IgD-negative memory B cell (primary cell): Measurements from ENCODE around the gene EDIL3. TPM values are rescaled to one million over a fixed set of nuclear protein-coding genes. Genes with fewer than 3 reads are reported as not detected.

Experiments used
- H3K27ac Mint-ChIP-seq, 3 donors: one replicate each; pipeline ENCODE4 v1.8.0; 2020 to 2022; ENCODE audit warnings: mild to moderate bottlenecking in 3 of 3, mixed read lengths in 3 of 3, moderate library complexity in 1 of 3
- H3K27me3 Mint-ChIP-seq: one replicate; pipeline ENCODE4 v1.8.0; 2021; ENCODE audit warnings: mixed read lengths
- H3K36me3 Mint-ChIP-seq: one replicate; pipeline ENCODE4 v1.8.0; 2020; ENCODE audit warnings: mild to moderate bottlenecking, mixed read lengths
- H3K4me1 Mint-ChIP-seq, 3 donors: one replicate each; pipeline ENCODE4 v1.8.0; 2020 to 2022; ENCODE audit warnings: mixed read lengths in 3 of 3, mild to moderate bottlenecking in 1 of 3
- H3K4me3 Mint-ChIP-seq, 4 donors: one replicate each; pipeline ENCODE4 v1.8.0; 2020 to 2022; ENCODE audit warnings: mild to moderate bottlenecking in 4 of 4, mixed read lengths in 4 of 4, moderate library complexity in 3 of 4
- H3K9me3 Mint-ChIP-seq, 3 donors: one replicate each; pipeline ENCODE4 v1.8.0; 2020 to 2021; ENCODE audit warnings: mixed read lengths in 3 of 3, mild to moderate bottlenecking in 1 of 3
- polyA plus RNA-seq: library from polyadenylated mRNA; unstranded; fragments of 300-500 nt; fragmentation: Illumina TruSeq; gene quantifications from one replicate; pipeline ENCODE4 v1.2.3, GENCODE V29; 2021

EDIL3 gene
- polyA plus RNA-seq, 1 donor from 2014 or later, result not detected

DNA sequence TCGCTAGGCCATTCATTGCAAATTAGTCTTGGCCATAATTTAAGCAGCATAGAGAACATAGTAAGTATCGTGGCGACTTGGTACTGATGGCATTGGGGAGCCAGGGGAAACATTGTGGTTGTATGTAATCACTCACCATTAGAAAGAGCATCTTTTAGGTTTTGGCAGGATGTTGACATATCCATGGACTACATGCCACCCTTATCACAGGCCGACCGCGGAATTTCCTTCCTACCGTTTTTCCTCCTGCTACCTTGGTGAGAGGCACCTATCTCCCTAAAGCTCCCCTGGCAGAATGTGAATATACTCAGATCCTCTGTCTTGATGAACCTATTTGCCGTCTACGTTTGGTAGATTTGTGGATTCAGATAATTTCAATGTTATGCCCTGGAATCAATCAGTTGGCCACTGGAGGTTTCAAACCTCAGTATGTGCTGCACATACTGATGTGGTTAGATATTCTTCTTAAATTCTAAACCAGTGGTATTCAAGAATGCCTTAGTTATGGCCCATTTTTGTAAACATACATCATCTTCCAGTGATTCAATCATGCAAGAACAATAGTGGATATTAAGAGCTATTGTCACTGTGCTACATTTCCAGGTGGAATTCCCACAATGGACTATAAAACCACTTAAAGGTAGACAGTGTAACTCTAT is 393.0 kb downstream of the EDIL3 start:
- no peaks in the 10 kb centered on the region for H3K27me3 Mint-ChIP-seq
- peaks cover 0 to 5% (median 3%) of the 10 kb centered on the region in 3 donors for H3K9me3 Mint-ChIP-seq
- H3K4me1 Mint-ChIP-seq, result peaks cover 0 to 2% (median 0%) of the 10 kb centered on the region in 3 donors

DNA sequence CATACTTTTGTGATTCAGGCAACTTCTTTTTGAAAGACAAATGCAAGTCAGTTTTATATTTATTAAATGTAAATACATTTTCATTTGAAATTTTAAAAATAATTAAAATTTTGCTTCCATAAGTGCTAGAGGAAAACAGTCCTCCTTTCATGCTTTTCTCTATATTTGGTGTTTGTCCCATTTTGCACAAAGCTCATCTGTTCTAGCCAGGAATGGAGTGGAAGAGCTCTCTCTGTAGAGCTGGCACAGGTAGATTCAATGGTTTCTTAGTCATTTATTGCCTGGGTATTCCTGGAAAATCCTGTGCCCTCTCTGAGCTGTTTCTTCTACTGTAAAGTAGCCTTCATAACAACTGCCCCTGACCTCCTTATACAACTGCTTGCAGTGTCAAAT is 396.4 kb downstream of the EDIL3 start:
- H3K27me3 Mint-ChIP-seq, result no peaks in the 10 kb centered on the region
- H3K36me3 Mint-ChIP-seq, result no peaks in the 10 kb centered on the region
- no peak overlapping the region for H3K4me3 Mint-ChIP-seq
- no peak overlapping the region for H3K27ac Mint-ChIP-seq
- H3K9me3 Mint-ChIP-seq, result peaks cover 0 to 3% (median 3%) of the 10 kb centered on the region in 3 donors
- H3K4me1 Mint-ChIP-seq, result peaks cover 0 to 2% (median 0%) of the 10 kb centered on the region in 3 donors

More for the DNA sequence above, 393.0 kb downstream of the EDIL3 start:
- H3K27ac Mint-ChIP-seq, result no peak overlapping the region
- H3K4me3 Mint-ChIP-seq, result no peak overlapping the region
- H3K36me3 Mint-ChIP-seq, result no peaks in the 10 kb centered on the region

DNA sequence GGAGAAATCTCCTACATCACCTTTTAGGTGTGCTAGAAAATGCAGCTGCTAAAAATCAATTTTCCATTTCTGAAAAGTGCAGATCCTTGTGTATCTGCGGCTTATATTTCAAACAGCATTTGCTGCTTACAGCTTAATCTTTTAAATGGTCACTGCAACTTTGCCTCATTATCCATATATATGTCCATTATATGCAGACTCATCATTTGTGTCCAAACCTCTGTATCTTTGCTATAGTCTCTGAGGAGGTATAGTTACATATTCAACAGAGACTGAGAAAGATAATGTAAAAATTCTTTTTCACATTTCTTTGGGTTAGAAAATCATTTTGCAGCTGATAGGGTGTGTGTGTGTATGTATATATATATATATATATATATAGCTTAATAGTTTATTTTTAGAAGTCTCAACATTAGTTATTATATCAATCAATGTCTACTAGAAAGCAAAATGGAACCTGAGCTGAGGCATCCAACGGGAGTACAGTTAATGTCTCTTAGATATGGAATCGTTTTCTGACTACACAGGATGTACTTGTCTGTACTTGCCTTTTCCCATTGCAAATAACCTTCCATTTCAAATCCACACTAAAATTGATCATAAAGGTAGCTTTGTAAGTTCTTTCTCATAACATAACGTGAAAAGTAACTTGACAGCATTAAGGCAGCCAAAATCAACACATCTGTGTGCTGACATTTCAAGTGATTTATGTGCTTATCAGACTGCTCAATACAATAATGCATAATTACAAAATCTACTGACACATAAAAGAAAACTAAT is 397.0 kb downstream of the EDIL3 start:
- H3K4me1 Mint-ChIP-seq, result peaks cover 0 to 2% (median 0%) of the 10 kb centered on the region in 3 donors
- H3K36me3 Mint-ChIP-seq, result no peaks in the 10 kb centered on the region
- H3K27ac Mint-ChIP-seq, result no peak overlapping the region
- peaks cover 0 to 3% (median 3%) of the 10 kb centered on the region in 3 donors for H3K9me3 Mint-ChIP-seq
- H3K4me3 Mint-ChIP-seq, result no peak overlapping the region
- no peaks in the 10 kb centered on the region for H3K27me3 Mint-ChIP-seq

DNA sequence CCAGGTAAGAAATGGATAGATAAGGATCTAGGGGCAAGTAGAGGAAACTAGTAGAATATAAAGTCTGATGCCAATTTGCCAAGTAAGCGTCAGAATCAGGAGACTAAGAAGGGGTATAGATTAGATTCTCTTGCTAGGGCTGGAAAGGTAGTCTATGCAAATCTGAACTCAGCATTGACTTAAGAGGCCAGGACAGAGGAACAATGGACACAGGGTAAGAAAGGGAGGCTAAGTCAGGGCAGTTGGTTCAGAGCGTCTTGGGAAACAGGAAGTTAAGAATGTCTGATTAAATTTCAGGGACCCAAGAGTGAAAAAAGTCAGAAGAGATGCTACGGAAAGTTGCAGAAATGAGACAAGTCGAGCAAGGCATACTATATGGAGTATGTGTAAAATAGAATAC is 400.8 kb downstream of the EDIL3 start:
- Mint-ChIP-seq H3K9me3 (peaks cover 0 to 4% (median 0%) of the 10 kb centered on the region in 3 donors), H3K36me3 (no peaks in the 10 kb centered on the region), H3K27ac (no peak overlapping the region), H3K4me3 (no peak overlapping the region), H3K4me1 (no peaks in the 10 kb centered on the region), H3K27me3 (no peaks in the 10 kb centered on the region)

DNA sequence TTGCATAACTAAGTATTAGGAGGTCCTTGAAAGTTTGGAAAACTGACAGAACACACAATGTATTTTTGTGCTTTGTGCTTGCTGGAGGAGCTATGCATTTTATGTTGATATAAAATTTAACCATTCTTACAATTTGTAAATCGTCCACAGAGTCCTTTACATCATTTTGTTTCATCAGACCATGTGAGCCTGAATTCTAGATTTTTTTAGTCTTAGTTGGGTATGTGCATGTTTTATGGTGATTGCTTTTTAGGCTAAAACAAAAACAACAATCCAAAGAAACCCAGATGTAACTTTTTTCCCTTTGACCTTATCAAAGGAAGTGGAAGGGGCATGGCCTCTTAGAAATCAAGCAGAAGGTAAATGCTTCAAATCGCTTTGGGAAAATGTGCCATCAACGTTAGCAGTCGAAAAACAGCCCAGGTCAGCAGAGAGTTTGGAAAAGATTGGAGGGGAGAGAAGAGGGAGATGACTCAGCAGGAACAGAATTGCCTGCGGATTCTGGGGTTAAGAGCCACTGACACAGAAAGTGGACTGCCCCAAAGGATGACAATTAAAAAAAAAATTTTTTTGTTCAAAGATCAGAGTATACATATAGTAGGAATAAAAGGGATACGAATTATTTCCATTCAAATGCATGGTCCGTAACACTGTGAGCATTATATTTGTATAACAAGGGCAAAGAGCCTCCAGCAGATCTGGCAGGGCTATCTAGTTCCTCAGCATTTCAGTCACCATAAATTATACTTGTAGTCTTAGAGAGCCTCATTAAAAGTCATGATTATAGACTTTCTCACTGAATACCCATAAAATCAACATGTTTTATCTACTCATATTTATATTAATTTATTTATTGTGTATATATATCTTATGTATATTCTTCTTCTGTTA is 410.5 kb downstream of the EDIL3 start:
- H3K9me3 Mint-ChIP-seq, result no peaks in the 10 kb centered on the region
- H3K36me3 Mint-ChIP-seq, result no peaks in the 10 kb centered on the region
- H3K4me3 Mint-ChIP-seq, result no peak overlapping the region
- H3K27me3 Mint-ChIP-seq, result no peaks in the 10 kb centered on the region
- H3K4me1 Mint-ChIP-seq, result no peaks in the 10 kb centered on the region
- no peak overlapping the region for H3K27ac Mint-ChIP-seq

DNA sequence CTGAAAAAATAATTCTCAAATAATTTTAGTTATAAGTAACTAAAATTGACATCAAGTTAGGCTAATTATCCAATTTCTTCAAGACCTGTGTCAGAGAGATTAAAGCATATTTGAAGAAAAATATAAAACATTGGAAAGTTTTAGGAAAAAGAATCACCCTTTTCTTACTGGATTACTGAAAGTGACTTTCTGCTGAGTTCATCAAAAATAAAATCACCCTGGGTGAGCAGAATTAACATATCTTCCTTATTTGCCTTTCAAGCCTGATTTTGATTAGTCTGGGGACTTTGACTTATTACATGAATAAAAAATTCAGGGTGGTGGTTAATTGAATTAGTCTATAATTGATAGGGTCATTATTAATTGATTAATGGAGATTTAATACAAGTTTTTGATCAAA is 411.8 kb downstream of the EDIL3 start:
- no peaks in the 10 kb centered on the region for H3K4me1 Mint-ChIP-seq
- H3K27ac Mint-ChIP-seq, result no peak overlapping the region
- no peak overlapping the region for H3K4me3 Mint-ChIP-seq
- no peaks in the 10 kb centered on the region for H3K9me3 Mint-ChIP-seq
- no peaks in the 10 kb centered on the region for H3K36me3 Mint-ChIP-seq
- no peaks in the 10 kb centered on the region for H3K27me3 Mint-ChIP-seq

DNA sequence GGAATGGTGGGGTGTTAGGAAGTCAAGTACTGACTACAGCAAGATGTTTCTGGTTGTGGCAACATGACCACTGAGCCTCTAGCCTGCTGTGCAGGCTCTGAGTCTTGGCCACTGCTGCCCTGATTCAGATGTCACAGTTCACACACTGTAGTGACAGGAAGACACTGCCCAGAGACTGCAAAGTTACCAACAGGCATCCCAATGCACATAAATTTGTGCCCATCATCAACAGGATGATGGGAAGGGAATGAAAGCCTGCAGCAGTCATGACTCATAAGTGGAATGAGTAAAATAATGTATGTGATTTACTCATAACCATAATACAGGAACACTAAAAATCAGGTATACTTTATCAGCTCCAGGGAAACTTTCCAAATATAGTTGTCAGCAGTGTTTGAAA is 412.4 kb downstream of the EDIL3 start:
- H3K27me3 Mint-ChIP-seq, result no peaks in the 10 kb centered on the region
- peak overlapping the region in 1 of 3 donors; percentile 19 for H3K27ac Mint-ChIP-seq
- H3K9me3 Mint-ChIP-seq, result no peaks in the 10 kb centered on the region
- H3K4me1 Mint-ChIP-seq, result no peaks in the 10 kb centered on the region
- no peak overlapping the region for H3K4me3 Mint-ChIP-seq
- no peaks in the 10 kb centered on the region for H3K36me3 Mint-ChIP-seq

DNA sequence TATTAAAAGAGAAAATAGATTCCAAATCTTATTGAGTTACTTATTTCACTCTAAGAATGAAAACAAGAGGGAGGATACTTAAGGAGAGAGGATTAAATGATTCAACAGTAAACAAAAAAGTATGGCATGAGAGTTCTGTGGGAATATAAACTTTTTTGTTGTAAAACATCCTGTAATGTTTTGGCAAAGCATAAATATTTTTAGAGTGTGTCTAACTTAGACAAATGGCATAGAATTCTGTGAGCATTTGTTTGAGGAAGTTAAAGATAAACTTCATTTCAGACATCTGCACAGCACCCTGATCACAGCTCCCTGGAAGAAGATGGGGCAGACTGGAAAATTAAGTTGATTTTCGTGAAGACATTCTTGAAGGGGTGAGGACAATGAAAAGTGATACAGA is 417.3 kb downstream of the EDIL3 start:
- Mint-ChIP-seq H3K36me3 (no peaks in the 10 kb centered on the region), H3K27ac (no peak overlapping the region), H3K4me3 (no peak overlapping the region), H3K27me3 (no peaks in the 10 kb centered on the region), H3K4me1 (no peaks in the 10 kb centered on the region), H3K9me3 (no peaks in the 10 kb centered on the region)

DNA sequence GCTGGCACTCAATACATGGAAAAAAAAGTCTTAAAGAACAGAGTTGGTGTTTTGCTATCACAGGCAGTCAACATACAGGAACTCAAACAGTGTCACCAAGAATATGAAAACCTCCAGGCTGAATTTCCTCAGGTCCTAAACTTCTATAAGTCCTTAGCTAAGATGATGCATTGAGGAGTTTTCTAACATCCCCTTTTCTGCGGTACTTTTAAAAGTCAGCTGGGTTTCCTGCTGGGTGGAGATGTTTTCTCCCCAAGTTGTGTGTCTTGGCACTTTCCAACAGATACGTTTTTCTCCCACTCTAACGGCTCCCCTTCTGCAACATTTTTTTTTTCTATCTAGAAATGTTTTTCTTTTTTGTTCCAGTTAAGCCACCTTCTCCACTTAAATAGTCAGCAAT is 419.2 kb downstream of the EDIL3 start:
- Mint-ChIP-seq H3K36me3 (no peaks in the 10 kb centered on the region), H3K9me3 (no peaks in the 10 kb centered on the region), H3K27me3 (no peaks in the 10 kb centered on the region), H3K27ac (no peak overlapping the region), H3K4me3 (no peak overlapping the region), H3K4me1 (no peaks in the 10 kb centered on the region)

DNA sequence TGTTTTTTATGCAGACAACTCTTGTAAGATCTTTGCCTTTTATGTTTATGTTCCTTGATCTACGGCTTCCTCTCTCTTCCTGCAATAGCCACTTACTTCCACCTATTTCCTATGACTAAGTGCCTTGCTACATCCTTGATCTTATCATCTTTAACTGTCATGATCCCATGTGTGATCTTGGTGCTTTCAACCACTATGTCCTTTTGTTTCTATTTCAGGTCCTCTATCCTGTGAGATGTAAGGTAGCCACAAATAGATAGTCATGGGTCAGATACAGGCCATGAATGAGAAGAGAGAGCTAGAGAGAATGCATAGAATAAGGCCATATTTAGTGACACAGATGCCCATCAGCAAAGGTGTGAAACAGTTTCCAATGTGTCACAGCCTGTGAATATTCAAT is 420.4 kb downstream of the EDIL3 start:
- H3K36me3 Mint-ChIP-seq, result no peaks in the 10 kb centered on the region
- H3K27me3 Mint-ChIP-seq, result no peaks in the 10 kb centered on the region
- no peak overlapping the region for H3K4me3 Mint-ChIP-seq
- no peaks in the 10 kb centered on the region for H3K4me1 Mint-ChIP-seq
- H3K27ac Mint-ChIP-seq, result no peak overlapping the region
- no peaks in the 10 kb centered on the region for H3K9me3 Mint-ChIP-seq

DNA sequence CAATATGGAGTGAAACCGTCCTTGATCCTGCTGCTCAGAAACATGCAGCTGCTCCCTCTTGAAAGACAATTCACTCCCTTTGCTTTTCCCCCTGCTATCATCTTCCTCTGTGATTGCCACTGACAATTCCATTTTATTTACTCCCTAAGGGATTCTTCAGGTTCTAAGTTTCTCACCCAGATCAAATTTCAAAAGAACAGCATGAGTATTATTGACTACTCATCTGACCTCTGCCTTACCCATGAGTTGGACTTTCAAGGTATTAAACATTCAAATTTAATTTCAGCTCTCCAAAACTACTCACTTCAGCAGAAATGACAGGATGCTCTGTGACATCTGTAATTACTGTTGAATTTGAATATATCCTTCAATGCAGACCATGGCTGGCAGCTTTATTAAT is 427.5 kb downstream of the EDIL3 start:
- Mint-ChIP-seq H3K27ac (no peak overlapping the region), H3K4me1 (no peaks in the 10 kb centered on the region), H3K36me3 (no peaks in the 10 kb centered on the region), H3K27me3 (no peaks in the 10 kb centered on the region), H3K9me3 (peaks cover 0 to 2% (median 0%) of the 10 kb centered on the region in 3 donors), H3K4me3 (no peak overlapping the region)

DNA sequence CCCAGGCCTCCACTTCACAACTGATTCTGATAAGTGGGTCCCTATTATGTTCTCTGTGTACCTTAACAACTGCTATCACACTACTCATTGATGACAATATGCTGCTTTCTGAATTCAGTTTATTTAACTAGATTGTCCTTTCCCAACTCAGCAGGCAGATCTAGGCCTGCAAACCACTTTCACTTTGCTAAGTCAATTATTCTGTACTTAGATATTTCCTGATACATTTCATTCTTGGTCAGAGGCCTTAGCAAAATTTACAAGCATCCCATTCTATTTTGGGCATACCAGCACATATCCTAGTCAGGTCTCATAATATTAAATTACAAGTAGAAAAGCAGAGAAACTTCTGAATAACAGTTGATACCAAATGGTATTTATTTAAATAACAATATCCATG is 428.3 kb downstream of the EDIL3 start:
- no peaks in the 10 kb centered on the region for H3K27me3 Mint-ChIP-seq
- no peak overlapping the region for H3K27ac Mint-ChIP-seq
- no peak overlapping the region for H3K4me3 Mint-ChIP-seq
- peaks cover 0 to 2% (median 0%) of the 10 kb centered on the region in 3 donors for H3K9me3 Mint-ChIP-seq
- no peaks in the 10 kb centered on the region for H3K36me3 Mint-ChIP-seq
- H3K4me1 Mint-ChIP-seq, result no peaks in the 10 kb centered on the region

DNA sequence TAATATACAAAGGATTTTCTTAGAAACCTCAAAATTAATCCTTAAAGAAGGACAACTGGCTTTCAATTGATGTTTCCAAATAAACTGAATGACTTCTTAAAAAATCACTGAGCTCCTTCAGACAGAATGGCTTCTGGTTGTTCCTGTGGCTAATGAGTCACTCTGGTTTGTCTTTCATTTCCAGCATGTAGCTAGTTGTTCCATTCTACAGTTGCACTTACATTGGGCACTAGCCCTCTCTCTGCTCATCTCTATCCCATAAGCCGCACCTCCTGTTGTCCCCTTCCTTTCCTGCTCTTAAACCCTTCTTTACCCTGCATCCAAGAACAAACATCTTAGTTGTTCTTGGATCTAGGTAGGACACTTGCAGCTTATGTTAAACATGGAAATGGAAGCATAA is 428.8 kb downstream of the EDIL3 start:
- Mint-ChIP-seq H3K36me3 (no peaks in the 10 kb centered on the region), H3K4me3 (no peak overlapping the region), H3K27me3 (no peaks in the 10 kb centered on the region), H3K27ac (no peak overlapping the region), H3K4me1 (no peaks in the 10 kb centered on the region), H3K9me3 (peaks cover 0 to 2% (median 0%) of the 10 kb centered on the region in 3 donors)

DNA sequence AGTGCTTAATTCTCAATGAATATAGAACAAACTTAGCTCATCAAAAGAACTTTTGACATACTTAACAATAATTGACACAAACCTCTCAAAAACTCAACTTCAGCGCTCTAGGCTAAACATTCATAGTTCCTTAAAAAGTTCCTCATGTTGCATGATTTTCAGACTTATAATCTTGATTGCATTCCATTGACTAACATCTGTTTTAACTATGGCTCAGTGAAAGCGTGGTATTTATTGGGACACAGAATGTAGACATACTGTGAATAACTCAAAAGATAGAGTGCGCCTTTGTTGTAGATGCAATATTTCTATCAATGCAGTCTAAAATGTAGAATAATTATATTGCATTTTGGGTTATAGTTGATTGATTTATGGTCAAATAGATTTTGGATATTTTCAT is 436.9 kb downstream of the EDIL3 start:
- no peaks in the 10 kb centered on the region for H3K4me1 Mint-ChIP-seq
- no peak overlapping the region for H3K4me3 Mint-ChIP-seq

DNA sequence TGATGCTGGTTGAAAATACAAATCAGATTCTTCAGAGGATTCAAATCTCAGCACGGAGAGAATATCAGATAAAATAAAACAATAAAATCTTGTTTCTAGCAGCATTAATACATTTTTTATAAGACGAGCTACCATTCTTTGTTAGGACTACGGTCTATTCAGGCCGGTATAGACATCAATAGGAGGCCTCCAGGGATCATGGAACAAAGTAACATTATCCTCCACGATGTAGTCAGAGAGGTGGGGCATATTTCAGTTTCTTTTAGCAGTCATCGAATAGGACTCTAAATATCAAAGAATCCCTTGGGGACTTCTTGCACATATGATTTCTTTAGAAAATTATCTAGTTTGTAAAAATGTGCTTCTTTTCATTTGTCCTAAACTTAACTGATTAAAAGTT is 438.2 kb downstream of the EDIL3 start:
- Mint-ChIP-seq H3K36me3 (no peaks in the 10 kb centered on the region), H3K4me3 (no peak overlapping the region), H3K27me3 (no peaks in the 10 kb centered on the region), H3K9me3 (peaks cover 0 to 5% (median 0%) of the 10 kb centered on the region in 3 donors), H3K4me1 (no peaks in the 10 kb centered on the region), H3K27ac (no peak overlapping the region)

More for the DNA sequence above, 436.9 kb downstream of the EDIL3 start:
- Mint-ChIP-seq H3K27me3 (no peaks in the 10 kb centered on the region), H3K27ac (no peak overlapping the region), H3K36me3 (no peaks in the 10 kb centered on the region), H3K9me3 (peaks cover 0 to 5% (median 2%) of the 10 kb centered on the region in 3 donors)
